ENCODE data around the gene TRAPPC3.

DNA sequence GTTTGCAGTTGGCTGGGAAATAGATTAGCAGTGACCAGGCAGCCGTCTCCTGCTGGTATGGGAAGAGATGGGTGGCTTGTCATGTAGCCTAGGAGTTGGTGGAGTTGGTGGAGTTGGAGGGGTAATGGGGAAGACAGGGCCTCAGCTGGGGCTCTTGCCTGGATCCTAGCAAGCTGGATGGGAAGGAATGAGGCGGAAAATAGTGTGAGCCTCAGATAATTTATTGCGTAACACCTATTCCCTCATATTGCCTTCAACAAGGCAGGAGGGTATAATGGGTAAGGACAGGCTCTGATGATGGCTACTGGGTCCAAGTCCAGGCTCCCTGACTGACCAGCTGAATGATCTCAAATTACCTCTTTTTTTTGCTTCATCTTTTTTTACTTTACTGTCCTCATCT is 19.2 kb upstream of the TRAPPC3 start:
- TF ChIP-seq, protein P1, sequence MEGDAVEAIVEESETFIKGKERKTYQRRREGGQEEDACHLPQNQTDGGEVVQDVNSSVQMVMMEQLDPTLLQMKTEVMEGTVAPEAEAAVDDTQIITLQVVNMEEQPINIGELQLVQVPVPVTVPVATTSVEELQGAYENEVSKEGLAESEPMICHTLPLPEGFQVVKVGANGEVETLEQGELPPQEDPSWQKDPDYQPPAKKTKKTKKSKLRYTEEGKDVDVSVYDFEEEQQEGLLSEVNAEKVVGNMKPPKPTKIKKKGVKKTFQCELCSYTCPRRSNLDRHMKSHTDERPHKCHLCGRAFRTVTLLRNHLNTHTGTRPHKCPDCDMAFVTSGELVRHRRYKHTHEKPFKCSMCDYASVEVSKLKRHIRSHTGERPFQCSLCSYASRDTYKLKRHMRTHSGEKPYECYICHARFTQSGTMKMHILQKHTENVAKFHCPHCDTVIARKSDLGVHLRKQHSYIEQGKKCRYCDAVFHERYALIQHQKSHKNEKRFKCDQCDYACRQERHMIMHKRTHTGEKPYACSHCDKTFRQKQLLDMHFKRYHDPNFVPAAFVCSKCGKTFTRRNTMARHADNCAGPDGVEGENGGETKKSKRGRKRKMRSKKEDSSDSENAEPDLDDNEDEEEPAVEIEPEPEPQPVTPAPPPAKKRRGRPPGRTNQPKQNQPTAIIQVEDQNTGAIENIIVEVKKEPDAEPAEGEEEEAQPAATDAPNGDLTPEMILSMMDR (conservative IDR thresholded peaks at IDR 0.05 in 1 of 2, IDR thresholded peaks at IDR 0.05 in 1 of 2; ENCODE audit: low read depth in 1 of 2, low read length in 2 of 2): no peak
- TF ChIP-seq EZH2 (IDR thresholded peaks at IDR 0.05; ENCODE audit: low read length, missing control alignments): no peak
